GM06990 (cell line): Measurements from ENCODE around the gene KIFC1.

Experiments
- DNase-seq: peaks from one replicate; pipeline ENCODE4 v3.0.0-alpha.2; 2011; ENCODE audit not compliant: insufficient read length; ENCODE audit errors: extremely low read depth
- H3K27me3 ChIP-seq: replicated peaks from 2 replicates; pipeline ENCODE4 v1.6.0; 2011; ENCODE audit warnings: low read length; ENCODE audit not compliant: control insufficient read depth, insufficient read depth
- H3K36me3 ChIP-seq: 2 replicates; pipeline ENCODE4 v1.5.1; 2011; ENCODE audit warnings: low read length; ENCODE audit not compliant: control insufficient read depth, insufficient read depth
- H3K4me3 ChIP-seq: replicated peaks from 2 replicates; pipeline ENCODE4 v1.5.1; 2011; ENCODE audit warnings: low read depth, mild to moderate bottlenecking, control low read depth, low read length
- TF ChIP-seq, protein P1 (sequence below): IDR thresholded peaks from 2 replicates; pipeline ENCODE4 v1.5.1; 2011; ENCODE audit warnings: low read length, control low read depth, mild to moderate bottlenecking, inconsistent platforms; ENCODE audit not compliant: insufficient read depth, poor library complexity, severe bottlenecking

The KIFC1 gene

DNA sequence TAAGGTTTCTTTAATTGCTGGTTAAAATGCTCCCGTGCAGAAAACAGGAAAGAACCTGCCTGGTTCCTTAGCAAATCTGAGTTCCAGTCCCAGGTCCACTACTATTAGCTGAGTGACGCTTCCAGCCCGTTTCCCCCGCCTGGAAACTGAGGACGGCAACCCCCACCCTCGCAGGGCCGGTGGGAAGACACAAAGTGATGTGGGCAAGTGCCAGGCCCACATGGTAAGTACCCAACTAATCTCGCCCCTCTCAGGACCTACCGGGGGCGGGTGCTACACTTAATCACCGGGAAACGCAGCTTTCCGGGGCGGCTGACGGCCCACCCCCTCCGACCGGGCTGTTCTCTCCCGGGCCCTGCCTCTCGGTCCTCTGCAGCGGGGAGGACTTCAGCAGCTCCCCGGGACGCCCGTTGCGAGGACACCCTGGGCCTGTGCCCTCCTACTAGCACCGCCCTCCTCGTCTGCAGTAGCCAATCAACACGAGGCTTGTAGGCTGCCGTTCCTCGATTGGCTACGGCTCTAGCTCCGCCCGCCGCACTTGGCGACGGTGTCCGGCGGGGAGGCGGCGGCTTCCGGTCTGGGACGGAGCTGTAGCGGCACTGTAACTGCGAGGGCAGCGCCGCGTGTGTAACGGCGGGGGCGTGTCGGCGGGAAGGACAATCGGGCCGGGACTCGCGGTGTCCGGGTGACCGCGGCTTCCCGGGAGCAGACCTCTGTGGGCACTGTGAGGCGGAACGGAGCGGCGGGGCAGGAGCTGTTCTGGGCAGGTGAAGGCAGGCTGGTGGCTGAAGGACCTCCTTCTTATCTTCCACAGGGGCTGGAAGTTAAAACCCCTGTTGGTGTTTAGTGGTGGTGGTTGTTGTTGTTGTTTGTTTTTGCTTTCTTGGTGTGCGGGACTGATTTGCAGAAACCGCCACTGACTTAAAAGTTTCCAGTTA, 62.7 kb downstream of the KIFC1 start, which contains the start of gene ZBTB9:
Gene ZBTB9 (plus strand): TSS at position 568 of the 938 bp plus-strand sequence. CDS start 525 bp downstream, outside the sequence.
- H3K27me3 ChIP-seq = no peaks in the 10 kb centered on the region
- TF ChIP-seq, protein P1, sequence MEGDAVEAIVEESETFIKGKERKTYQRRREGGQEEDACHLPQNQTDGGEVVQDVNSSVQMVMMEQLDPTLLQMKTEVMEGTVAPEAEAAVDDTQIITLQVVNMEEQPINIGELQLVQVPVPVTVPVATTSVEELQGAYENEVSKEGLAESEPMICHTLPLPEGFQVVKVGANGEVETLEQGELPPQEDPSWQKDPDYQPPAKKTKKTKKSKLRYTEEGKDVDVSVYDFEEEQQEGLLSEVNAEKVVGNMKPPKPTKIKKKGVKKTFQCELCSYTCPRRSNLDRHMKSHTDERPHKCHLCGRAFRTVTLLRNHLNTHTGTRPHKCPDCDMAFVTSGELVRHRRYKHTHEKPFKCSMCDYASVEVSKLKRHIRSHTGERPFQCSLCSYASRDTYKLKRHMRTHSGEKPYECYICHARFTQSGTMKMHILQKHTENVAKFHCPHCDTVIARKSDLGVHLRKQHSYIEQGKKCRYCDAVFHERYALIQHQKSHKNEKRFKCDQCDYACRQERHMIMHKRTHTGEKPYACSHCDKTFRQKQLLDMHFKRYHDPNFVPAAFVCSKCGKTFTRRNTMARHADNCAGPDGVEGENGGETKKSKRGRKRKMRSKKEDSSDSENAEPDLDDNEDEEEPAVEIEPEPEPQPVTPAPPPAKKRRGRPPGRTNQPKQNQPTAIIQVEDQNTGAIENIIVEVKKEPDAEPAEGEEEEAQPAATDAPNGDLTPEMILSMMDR = no peak
- DNase-seq = peak; percentile 93
- peaks cover 5% of the 10 kb centered on the region for H3K36me3 ChIP-seq
- peak within 1 kb of the TSS; percentile 96 for H3K4me3 ChIP-seq

DNA sequence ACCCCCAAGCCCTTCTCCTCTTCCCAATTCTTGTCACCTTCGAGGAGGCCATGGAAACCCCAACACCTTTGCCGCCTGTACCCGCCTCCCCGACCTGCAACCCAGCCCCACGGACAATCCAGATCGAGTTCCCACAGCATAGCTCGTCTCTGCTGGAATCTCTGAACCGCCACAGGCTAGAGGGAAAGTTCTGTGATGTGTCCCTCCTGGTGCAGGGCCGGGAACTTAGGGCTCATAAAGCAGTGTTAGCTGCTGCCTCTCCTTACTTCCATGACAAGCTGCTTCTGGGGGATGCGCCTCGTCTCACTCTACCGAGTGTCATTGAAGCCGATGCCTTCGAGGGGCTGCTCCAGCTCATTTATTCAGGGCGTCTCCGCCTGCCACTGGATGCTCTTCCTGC, 63.4 kb downstream of the KIFC1 start:
- H3K36me3 ChIP-seq = peaks cover 2% of the 10 kb centered on the region
- H3K27me3 ChIP-seq = no peaks in the 10 kb centered on the region
- no peak for DNase-seq
- TF ChIP-seq, protein P1 = no peak
- peak overlapping the region; percentile 96 for H3K4me3 ChIP-seq

DNA sequence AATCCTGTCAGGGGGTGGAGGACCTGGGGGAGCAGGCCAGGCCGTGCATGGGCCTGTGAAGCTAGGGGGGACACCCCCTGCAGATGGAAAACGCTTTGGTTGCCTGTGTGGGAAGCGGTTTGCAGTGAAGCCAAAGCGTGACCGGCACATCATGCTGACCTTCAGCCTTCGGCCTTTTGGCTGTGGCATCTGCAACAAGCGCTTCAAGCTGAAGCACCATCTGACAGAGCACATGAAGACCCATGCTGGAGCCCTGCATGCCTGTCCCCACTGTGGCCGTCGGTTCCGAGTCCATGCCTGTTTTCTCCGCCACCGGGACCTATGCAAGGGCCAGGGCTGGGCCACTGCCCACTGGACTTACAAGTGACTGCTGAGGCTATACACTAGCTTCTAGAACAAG, 64.5 kb downstream of the KIFC1 start:
- no peak overlapping the region for H3K4me3 ChIP-seq
- H3K36me3 ChIP-seq = peaks cover 2% of the 10 kb centered on the region
- no peak for DNase-seq
- no peaks in the 10 kb centered on the region for H3K27me3 ChIP-seq
- TF ChIP-seq, protein P1 = no peak

DNA sequence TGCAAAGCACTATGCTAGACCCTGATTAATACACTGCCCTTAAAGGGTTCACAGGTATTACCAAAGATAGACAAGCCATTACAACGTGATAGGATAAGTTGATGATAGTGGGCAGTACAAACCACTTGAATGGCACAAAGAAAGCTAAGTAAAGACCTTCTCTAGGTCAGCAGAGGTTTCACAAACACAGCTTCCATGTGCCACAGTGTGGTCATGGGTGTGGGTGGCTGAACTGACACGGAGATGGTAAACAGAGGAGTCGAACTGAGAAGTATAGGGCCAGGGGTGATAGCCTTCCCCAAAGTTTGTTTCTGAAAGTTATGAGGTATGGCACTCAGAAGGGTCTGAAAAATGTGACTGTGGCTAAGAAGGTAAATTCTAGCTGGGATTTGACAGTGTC, 67.1 kb downstream of the KIFC1 start:
- DNase-seq = no peak
- Histone ChIP-seq H3K27me3 (no peaks in the 10 kb centered on the region), H3K4me3 (no peak overlapping the region), H3K36me3 (peaks cover 2% of the 10 kb centered on the region; the same call in 1 of the 2 replicates)
- TF ChIP-seq, protein P1 = no peak

DNA sequence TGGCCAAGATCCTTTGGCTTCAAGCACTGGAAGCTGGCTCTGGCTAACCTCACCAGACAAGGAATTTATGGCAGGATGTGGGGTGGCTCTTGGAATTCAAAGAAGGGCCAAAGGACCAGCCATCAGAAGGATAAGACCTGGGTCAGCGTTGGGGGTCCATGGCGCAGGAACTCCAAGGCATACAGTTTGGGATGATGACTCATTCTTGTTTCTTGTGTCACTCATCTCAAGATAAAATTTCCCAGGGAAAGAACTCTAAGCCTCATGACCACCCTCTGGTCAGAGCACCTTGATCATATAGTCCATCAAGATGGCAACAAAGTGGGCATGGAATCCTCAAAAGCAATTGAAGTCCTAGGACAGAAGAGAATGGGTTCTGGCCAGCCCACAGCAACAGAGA, 67.6 kb downstream of the KIFC1 start:
- H3K27me3 ChIP-seq = no peaks in the 10 kb centered on the region
- peaks cover 2% of the 10 kb centered on the region; the same call in 1 of the 2 replicates for H3K36me3 ChIP-seq
- H3K4me3 ChIP-seq = no peak overlapping the region
- no peak for DNase-seq
- TF ChIP-seq, protein P1 = no peak
